Skin of body (tissue), 2 donors: Measurements from ENCODE around the gene EPB41. TPM values are rescaled to one million over a fixed set of nuclear protein-coding genes. Genes with fewer than 3 reads are reported as not detected.

Source experiments
- DNase-seq: peaks from one replicate; lab custom pipeline; 2025; lab: John Stamatoyannopoulos, UW
- total RNA-seq: library from RNA; depleted of rRNA; stranded (reverse); fragments of >200 nt; gene quantifications from one replicate; pipeline ENCODE4 v1.2.3, GENCODE V29; 2014

Gene EPB41
- total RNA-seq, 1 donor from 2014 or later: 56.9 TPM

- DNase-seq: no peak
Measured at GRCh38 chr1:28890836-28891235, 23.5 kb upstream of the EPB41 start.

GRCh38 chr1:28891256-28891655, 23.1 kb upstream of the EPB41 start:
- no peak for DNase-seq

- no peak for DNase-seq
Measured at GRCh38 chr1:28893403-28894102, 20.8 kb upstream of the EPB41 start.

DNA sequence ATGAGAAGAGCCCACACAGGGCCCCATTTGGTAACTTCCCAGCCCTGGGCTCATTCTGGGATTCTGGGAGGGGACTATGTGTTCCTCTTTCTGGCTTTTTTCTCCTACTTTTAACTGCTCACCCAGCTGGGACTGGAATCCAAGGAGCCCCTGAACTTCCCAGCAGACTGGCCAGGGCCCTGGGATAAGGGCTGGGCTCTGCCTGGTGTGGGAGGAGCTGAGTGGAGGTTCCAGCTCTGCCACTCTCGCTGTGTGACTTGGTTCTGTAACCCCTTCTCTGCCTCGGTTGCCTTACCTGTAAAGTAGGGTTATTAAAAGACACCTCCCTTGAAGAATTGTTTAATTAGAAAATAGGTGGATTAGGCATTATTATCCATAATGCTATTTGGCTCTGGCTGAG, 19.6 kb upstream of the EPB41 start:
- DNase-seq: no peak

GRCh38 chr1:28895896-28896608, 18.3 kb upstream of the EPB41 start:
- no peak for DNase-seq

DNA sequence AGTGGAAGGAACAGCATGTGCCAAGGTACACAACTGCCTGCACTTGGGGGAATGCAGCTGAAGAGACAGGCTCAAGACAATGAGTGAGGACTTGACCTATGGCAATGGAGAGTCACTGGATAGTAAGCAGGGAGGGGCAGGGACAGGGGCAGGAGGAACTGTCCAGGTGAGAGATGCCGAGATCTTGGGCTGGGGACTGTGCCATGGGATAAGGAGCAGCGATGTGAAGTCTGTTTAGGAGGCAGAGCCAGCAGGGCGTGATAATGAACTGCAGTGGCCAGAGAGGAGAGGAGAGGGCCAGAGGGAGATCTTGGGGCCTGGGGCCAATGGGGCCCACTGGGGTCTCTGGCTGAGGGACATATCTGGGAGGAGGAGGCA, 17.8 kb upstream of the EPB41 start:
- no peak for DNase-seq

DNA sequence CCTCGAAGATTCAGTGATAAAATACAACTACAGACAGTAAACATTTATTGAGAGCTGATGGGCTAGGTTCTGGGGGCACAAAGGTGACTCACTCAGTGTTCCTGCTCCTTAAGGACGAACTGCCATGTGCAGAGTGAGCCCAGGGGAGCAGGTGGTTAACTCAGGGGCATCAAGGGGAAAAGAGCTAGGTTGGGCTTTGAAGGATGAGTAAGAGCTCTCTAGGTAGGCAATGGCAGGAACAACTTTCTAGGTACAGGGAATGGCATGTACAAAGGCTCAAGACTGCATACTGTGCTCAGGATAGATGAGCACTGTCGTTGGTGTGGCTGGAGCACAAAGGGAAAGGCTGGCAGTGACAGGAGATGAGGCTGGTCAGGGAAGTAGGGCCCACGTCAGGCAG, 16.6 kb upstream of the EPB41 start:
- DNase-seq: no peak

- DNase-seq: no peak
Measured at GRCh38 chr1:28898405-28898881, 15.9 kb upstream of the EPB41 start.

GRCh38 chr1:28899267-28899666, 15.1 kb upstream of the EPB41 start:
- DNase-seq: no peak

DNA sequence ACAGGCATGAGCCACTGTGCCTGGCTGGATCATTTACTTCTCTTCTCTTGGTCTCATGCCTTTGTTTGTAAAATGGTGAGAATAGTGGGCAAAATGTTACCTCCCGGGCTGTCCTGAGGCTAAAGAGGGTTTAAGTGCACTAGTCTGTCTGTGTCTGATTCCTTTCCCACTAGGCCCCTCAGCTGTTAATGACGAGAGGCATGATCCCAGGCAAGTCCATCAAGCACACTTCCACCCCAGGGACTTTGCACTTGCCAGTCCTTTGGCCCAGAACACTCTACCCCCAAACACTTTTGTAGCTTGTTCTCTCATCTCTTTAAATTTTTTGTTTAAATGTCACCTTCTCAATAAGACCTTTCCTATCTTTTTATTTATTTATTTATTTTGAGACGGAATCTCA, 13.8 kb upstream of the EPB41 start:
- DNase-seq: no peak

GRCh38 chr1:28902738-28903137, 11.6 kb upstream of the EPB41 start:
- no peak for DNase-seq

GRCh38 chr1:28905921-28906666, 8.3 kb upstream of the EPB41 start:
- no peak for DNase-seq

GRCh38 chr1:28909198-28909597, 5.2 kb upstream of the EPB41 start:
- no peak for DNase-seq

DNA sequence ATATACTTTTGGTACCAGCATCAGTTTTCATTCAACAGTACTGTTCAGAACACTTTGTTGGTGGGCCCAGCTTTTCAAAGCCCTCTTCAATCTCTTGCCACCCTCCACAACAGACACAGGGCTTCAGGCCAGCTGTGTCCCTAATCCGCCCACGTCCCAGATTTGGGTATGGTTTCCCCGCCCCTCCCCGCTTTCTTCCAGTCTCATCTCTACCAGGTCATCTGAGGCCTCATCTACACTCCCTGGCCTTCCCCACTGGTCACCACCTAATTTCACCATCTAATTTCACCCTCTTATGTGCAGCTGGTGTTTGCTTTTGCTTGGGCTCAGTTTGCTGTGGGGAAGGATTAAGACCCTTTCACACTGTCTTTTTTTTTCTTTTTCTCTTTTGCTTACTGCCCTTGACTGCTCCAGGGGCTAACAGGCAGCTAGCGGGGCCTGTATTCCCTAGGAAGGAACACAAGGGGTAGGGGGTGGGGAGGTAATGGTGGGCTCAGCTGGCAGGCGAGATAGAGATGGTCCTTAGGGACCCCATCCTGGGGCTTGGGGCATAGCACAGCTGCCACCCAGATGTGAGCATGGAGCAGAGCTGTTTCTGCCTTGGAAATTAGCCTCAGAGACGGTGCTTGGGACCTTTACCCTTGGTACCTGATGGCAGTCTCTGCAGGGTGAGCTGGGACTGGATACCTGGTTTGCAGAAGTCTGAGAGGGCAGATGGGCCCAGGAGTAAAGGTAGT, 3.8 kb upstream of the EPB41 start:
- no peak for DNase-seq

DNA sequence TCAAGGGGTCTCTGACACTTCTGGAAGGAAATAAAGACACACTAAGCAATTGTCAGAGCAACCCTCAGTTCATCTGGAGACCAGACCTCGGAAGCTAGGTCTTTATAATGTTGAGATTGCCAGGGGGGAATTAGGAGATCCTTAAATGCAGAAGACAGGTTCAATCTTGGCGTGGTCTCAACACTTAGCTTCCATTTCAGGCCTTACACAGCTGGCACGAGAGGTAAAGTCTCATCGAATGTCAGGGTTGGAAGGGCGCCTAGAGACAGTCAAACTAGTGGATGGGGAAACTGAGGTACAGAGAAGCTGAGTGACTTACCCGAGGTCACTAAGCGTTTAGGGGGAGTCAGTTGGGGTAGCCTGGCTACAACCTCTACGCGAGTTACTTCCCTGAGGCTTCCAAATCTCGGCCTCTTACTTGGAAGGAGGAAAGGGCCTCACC, 562 bp upstream of the EPB41 start:
- DNase-seq: no peak

DNA sequence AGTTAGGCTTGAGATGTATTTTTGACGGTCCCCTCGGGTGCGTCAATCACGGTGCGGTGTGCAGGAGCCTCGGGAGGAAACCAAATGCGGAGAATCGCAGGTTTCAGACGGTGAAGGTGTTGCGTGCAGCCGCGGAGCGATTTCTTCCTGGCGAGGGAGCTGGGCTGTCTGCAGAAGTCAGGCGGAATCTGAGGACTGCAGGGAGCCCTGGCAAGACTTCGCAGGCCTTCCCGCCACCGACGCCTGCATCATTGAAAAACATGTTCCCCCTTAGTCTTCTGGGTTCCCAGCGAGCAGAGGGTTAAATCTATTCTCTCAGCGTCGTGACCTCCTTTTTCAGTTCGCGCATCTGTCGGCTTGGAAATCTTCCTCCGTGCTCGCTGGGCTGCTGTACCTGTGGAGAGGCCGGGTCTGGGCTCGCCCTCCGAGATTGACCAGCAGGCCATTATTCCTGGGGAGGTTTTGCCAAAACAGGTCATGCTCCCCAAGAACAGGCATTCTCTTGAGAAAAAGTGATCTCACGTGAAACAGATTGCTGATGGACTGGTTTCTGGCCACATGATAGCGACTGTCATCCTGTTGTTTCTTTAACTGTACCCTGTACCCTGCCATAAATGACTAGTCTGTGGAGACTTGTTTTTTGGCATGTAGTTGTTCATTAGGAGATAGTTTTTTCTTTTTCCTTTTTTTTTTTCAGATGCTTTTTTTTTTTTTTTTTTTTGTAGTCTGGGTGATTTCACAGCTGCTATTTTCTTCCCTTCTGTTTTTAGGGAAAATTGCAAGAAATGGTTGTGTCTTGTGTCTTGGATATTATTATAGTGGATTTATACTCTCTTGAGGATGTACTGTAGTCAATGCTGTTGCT, 894 bp downstream of the EPB41 start:
- DNase-seq: no peak

DNA sequence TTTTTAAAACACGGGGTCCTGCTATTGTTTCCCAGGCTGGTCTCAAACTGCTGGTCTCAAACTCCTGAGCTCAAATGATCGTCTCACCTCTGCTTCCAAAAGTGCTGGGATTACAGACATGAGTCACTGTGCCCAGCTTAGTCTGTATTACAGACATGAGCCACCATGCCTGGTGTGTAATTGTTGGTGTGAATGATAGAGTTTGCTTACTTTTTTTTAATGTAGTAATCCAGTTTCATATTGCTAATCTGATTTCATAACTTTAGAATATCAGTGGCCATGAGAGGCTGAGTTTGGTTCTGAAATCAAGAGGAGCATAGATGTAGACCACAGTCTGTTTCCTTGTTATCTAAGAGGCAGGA, 3.4 kb downstream of the EPB41 start:
- no peak for DNase-seq

GRCh38 chr1:28921286-28921869, 7.0 kb downstream of the EPB41 start:
- no peak for DNase-seq

DNA sequence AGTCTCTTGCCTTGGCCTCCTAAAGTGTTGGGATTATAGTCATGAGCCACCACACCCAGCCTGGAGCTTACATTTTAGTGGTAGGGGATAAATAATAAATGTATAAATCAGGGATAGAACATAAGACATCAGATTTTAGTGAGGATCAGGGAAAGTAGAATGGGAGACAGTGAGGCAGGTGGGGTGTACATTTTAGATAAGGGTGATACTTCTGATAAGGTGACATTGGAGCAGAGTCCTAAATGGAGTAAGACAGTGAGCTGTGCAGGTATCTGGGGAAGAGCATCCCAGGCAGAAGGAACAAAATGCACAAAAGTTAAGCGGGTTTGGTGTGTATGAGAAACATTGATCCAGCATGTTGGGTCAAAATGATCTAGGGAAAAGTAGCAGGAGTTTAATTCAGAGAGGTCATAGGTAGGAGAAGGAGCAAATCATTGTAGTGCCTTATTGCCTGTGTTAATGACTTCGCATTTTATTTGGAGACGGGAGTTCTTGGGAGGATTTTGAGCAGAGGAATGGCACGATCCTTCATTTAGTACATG, 11.1 kb downstream of the EPB41 start:
- no peak for DNase-seq

GRCh38 chr1:28926629-28927265, 12.4 kb downstream of the EPB41 start:
- no peak for DNase-seq
